GM19328 (cell line): ENCODE results near the gene NDUFA6.
A peak's percentile ranks its signal among the peaks of the same experiment; 100 is the strongest.
"Not testable (repeated sequence)": the region's sequence is repeated elsewhere in the genome, so short reads cannot be mapped to it uniquely, and the experiment has no call there.

Experiments
- ATAC-seq: cut with Tn5 transposase; IDR thresholded peaks from one replicate; pipeline ENCODE4 v1.9.1; 2021; ENCODE audit warnings: mild to moderate bottlenecking, moderate library complexity; ENCODE audit not compliant: unreplicated experiment

The NDUFA6 gene

DNA sequence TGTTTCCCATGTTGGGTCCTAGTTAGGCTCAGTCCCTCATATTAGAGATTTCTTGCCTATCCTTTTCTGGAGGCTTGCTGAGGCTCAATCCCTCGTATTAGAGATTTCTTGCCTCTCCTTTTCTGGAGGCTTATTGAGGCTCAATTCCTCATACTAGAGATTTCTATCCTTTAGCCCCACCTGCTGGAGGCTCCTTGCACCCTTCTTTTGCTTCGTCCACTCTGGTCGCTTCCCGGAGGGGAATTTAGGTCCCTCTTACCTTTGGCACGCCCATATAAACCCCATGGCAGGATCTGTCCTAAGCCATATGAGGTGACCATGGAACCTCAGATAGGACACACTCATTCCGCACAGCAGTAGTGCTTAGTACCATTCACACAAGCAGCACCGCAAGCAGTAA is 24.1 kb upstream of the NDUFA6 start:
- ATAC-seq = no peak

DNA sequence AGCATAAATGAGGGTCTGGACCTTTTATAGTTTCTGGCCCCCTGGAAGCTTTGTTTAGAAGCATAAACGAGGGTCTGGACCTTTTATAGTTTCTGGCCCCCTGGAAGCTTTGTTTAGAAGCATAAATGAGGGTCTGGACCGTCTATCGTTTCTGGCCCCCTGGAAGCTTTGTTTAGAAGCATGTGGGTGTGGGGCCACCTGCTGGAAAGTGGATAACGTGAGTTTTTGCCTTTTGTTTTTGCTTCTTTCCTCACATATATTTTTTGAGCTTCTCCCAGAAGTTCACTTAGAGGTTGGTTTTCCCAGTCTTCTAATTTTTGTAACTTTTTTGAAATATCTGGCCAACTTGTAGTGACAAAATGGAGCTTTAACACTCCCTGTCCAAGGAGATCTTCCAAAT is 22.2 kb upstream of the NDUFA6 start:
- not testable (repeated sequence) for ATAC-seq

DNA sequence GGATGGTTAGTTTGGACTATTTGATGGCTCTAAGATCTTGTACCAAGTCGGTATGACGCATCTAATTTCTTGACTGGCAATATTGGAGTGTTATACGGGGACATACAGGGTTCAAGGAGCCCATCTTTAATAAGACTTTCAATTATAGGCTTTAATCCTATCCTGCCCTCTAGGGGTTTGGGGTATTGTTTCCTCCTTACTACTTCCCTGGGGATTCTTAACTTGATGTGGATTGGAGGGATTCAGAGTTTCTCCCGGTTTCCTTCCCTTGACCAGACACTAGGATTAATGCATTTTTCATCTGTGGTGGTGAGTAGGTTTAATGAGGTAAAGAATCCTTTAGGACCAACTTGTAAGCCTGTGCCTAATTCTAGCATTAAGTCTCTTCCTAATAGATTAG is 21.2 kb upstream of the NDUFA6 start:
- no peak for ATAC-seq

DNA sequence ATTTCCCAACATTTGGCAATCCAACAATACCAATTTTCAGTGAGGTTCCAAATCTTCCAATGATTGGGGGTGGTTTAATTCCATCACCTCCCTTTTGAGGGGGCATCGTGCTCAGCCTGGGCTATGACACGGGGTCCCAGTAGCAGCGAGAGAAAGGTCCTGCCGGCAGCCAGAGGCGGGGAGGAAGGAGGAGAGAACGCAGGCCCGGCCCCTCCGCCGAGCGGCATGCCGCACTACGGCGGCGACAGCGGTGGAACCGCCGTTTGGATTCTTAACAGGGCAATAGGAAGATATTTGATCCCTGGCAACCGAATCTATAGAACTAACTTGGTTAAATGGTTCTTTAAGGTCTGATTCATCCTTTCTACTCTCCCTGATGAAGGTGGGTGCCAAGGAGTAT is 18.3 kb upstream of the NDUFA6 start:
- no peak for ATAC-seq

DNA sequence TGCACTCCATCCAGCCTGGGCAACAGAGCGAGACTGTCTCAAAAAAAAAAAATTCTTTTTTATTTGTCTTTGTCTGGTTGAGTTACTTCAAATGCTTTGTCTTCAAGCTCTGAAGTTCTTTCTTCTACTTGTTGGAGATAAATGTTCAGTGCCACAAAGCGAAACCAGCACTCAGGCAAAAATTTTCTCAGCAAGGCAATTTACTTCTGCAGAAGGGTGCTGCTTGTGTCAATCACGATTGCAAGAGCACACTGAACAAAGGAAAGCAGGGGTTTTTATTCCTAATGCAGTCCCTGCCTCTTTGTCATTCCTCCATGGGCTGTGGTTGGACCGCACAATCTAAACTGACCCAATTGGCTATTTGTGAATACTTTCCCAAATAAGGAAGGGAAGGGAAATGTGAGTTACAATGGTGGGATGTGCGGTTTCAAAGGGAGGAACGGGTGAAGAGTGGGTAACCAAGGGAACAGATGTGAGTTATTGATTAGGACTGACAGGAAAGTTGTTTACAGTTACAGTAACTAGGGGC is 13.8 kb upstream of the NDUFA6 start:
- ATAC-seq = not testable (repeated sequence)

DNA sequence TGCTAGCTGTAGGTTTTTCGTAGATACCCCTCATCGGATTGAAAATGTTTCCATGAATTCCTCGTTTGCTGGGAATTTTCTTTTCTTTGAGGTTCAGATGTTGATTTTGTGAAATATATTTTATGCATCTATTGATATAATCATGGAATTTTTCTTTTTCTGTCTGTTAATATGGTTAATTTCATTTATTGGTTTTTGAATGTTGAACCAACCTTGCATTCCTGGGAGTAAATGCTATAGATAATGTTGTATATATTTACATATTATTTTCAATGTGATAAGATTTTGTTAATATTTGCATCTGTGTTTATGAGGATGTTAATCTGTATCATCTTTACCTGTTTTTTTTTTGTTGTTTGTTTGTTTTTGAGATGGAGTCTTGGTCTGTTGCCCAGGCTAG is 10.6 kb upstream of the NDUFA6 start:
- ATAC-seq = no peak

DNA sequence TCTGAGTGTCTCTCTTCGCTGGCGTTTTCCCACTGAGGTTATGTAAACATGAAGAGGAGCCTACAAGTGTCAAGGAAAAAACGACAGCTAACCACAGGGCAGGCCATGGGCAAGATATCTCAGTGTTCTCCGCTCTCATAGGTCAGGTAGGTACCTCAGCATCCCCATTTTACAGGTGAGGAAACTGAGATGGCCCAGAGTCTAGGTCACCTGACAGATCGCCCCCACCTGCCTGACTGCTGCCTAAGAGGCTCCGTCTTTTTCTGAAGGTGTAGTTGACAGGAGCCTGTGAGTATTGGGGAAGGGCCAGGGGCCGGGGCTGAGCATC is 847 bp upstream of the NDUFA6 start:
- ATAC-seq = no peak

DNA sequence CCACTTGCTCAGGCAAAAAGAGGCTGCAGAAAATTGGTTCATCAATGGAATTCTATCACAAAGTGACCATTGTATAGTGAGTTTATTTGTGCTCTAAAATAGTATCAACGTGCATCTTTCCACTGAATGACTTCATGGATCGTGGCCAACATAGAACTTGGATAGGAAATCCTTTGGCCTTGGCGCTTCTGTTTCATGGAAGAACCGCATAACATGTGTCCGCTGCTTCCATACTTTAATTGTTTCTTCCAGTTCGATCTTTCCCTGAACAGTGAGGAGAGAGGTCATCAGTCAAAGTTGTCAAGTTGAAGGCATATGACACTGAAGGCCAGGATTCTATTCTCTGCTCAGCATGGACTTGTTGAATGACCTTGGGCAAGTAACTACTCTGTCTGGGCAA is 4.5 kb downstream of the NDUFA6 start:
- no peak for ATAC-seq

DNA sequence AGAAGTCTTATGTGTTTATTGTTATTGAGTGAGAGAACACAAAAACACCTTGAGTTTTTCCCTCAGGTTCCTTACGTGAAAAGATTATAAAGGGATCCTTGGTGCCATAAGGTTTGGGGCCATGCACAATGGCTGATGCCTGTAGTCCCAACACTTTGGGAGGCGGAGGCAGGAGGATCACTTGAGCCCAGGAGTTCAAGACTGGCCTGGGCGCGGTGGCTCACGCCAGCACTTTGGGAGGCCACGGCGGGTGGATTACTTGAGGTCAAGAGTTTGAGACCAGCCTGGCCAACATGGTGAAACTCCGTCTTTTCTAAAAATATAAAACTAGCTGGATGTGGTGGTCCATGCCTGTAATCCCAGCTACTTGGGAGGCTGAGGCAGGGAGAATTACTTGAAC is 5.7 kb downstream of the NDUFA6 start:
- no peak for ATAC-seq

DNA sequence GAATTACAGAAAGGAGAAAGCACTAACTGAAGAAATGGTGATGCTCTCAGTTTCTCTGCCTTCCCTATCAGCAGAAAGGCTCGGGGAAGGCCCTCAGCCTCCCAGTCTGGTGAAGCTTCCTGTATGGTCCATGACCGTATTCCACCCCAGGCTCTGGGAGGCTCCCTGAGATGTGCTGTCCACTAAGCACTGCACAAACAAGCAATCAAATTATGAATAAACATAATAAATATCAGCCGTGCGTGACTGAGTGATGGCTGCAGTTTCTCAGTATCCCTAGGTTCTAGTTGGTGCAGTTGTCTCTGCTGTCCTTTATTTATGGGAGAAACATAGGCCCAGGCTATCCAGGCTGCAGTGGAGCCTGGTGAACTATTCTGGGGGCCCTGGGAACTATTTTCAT is 7.5 kb downstream of the NDUFA6 start:
- ATAC-seq = no peak

DNA sequence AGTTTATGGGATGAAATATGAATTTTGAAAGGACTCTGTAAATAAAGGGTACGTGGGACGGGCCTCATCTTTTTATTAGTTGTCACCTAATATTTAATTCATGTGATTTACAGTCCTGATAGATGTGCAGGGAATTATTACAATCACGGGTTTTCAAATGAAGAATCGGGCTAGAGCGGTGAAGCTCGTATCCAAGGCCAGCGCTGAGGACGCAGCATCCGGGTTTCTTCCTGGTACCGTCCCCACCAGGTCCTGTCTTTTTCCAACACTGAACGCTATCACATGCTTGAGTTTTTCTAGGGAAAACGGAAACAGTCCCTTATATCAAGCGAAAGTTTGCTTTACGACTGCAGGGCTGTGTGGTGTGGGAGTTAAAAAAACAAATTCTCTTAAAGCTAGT is 10.3 kb downstream of the NDUFA6 start:
- ATAC-seq = no peak

DNA sequence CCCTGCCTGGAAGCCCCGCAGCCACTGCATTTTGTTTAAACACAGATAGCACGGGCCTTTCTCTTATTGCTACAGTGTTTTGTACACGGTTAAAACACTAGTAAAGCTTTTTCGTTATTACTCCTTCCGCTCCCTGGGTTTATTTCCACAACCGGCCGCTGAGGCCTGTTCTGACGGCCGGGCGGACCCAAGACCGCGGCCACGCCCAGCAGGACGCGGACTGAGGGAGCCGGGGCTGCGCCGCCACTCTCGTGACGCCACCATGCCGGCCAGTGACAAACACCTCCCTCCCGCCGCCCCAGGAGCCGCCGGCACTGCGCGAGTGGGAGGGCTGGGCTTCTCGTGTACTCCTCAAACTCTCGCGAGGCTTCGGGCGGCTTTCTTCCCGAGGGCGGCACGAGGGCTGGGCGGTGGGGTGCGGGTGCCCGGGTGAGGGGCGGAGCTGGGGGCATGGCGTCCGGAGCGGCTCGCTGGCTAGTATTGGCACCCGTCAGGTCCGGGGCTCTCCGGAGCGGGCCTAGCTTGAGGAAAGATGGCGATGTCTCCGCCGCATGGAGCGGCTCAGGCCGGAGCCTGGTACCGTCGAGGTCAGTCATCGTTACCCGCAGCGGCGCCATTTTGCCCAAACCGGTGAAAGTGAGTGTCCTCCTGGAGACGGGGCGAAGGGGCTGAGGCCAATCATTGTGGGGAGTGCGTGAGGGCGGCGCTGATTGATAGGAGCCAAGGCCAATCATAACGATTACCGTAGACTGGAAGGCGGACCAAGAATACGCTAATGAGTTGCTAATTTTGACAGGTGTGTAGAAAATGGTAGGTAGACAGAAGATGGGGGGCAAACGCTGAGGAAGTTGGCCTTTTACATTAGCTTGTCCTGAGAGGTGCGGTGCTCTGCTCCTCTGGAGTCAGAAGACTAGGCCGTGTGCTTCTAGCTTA is 11.0 kb downstream of the NDUFA6 start, which contains the start of gene SMDT1:
SMDT1 (plus strand) TSS at position 382 of the 933 bp plus-strand sequence; CDS start at position 451, 69 bp downstream.
- peak; percentile 78 for ATAC-seq

DNA sequence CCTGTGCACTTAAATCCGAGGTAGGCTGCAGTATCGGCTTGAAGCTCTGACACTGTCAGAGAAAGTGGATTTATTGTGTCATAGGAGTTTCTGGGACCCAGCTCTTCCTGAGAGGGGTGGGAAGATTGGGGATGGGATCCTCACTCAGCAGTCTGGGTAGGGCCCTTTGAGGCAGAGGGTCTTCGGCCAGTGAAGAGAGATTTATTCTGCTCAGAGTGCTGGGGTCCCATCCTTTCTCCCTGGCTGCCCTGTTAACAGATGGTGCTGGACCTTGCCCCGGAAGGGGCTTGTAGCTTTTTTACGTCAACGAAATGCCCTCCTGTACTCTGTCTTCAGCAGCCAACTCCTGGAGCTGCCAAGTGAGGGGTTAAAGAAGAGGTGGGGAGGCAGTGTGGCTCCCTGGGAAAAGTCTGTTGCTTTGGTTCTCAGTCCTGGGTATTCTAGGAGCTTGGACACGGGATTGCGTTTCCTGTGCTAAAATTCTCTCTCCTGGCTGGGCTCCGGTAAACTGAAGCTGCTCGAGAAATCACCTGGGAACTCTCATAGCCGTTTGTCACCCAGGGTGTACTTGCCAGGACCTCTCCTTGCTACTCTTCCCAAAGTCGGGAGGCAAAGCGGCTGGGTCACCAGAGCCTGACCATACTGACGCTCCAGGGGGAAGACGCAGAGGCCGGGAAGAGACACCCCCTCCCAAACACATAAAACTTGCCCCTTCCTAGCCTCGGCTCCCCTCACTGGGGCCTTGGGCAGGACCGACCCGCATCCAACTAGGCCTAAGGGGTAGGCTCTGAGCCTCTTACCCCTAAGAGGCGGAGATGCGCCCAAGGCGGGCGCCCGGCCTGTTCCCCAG is 11.9 kb downstream of the NDUFA6 start:
- ATAC-seq = peak; percentile 12

DNA sequence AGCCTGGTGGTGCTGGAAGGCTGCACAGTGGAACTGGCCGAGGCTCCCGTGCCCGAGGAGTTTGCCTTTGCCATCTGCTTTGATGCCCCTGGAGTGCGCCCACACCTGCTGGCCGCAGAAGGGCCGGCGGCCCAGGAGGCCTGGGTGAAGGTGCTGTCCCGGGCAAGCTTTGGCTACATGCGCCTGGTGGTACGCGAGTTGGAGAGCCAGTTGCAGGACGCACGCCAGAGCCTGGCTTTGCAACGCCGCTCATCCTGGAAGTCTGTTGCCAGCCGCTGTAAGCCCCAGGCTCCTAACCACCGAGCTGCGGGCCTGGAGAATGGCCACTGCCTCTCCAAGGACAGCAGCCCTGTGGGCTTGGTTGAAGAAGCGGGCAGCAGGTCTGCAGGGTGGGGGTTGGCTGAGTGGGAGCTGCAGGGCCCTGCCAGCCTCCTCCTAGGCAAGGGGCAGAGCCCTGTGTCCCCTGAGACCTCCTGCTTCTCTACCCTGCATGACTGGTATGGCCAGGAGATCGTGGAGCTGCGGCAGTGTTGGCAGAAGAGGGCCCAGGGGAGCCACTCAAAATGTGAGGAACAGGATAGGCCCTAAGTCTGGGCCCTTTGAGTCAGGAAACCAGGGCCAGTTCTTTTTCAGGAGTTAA is 13.0 kb downstream of the NDUFA6 start:
- no peak for ATAC-seq

DNA sequence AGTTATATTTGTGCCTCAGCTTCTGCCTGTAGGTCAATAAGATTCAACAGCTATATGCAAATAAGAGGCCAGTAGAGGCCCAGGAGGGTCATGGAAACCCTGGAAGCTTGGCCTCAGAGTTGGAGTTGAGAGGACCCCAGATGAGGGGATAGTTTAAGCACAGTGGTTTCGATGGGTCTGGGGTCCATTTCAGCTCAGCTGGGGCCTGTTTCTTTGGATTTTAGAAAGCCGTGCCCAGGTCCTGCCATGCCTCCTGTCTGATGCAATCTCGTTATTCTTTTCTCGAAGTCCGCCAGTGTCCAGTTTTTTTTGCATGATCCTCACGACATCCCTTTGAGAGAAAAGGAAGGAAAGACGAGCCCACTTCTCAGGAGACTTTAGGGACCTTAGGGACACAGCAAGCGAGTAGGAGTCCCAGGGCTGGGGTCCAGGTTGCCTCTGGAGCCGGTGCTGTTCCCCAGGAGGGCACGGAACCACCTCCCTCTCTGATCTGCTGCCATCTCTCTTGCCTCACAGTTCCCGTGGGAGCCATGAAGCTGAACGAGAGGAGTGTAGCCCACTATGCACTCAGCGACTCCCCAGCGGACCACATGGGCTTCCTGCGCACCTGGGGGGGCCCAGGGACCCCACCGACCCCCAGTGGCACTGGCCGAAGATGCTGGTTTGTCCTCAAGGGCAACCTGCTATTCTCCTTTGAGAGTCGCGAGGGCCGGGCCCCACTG is 13.6 kb downstream of the NDUFA6 start:
- ATAC-seq = no peak

DNA sequence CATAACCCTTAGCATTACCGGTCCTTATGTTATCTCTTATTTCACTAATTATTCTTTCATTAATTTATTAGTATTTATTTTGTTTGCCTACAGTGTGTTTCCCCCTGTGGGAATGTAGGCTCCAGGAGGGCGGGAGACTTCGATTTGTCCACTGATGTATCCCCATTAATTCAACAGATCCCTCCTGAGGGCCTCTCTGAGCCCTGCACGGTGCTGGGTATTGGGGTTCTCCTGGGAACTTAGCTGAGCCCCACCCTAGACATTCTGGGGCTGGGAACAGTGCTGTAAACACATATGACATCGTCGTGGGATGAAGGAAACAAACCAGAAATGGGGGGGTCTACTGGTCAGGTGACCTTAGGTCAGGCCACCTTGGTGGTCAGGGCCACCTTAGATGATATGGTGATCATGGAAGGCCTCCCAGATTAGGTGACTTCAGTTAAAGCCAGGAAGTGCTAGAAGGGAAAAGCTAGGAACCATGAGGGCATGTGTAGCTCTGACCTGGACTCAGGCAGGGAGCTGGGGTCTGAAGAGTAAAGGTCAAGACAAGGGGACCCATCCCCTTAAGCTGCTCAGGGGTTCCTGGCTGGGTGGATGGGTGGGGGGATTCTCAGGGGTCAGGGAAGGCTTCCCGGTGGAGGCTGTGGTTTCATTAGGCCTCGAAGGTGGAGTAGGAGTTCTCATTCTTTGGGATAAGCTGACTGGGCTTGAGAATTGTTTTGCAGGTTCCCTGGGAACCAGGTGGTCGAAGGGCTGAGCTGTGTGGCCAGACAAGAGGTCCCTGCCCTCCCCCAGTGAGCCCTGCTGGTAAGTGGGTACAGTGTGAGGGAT is 15.5 kb downstream of the NDUFA6 start:
- no peak for ATAC-seq

DNA sequence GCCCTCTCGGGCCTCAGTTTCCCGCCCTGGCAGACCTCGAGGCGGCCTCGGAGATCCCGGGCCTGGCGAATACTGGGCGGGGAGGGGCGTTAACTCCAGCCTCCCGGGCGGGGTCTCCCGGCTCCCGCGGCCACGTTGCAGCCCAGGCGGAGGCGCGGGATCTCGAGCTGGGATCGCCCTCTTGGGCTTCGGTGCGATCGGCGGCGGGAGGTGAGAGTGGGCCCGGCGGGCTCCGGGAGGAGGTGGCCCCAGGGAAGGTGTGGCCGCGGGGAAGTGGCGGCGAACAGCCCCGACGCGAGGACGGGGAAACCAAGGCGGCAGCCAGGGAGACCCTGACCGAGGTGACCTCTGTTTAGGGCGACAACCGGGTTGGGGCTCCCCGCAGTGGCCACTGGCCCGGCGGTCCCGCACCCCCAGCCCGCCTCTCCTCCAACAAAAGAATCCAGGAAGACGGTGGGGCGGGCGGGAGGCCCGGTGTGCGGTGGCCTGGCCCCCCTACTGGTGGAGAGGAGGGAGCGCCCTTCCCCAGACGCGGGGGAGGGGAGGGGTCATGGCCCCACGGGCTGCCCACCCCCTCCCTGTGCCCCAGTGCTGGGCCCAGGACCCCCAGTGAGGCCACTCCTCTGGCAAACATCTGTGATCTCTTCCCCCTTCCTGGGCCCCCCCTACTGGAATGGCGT is 16.3 kb downstream of the NDUFA6 start, which contains the start of gene PHETA2:
PHETA2 (plus strand) TSS at position 117 of the 680 bp plus-strand sequence. CDS start 3,046 bp downstream, outside the sequence.
- ATAC-seq = no peak

DNA sequence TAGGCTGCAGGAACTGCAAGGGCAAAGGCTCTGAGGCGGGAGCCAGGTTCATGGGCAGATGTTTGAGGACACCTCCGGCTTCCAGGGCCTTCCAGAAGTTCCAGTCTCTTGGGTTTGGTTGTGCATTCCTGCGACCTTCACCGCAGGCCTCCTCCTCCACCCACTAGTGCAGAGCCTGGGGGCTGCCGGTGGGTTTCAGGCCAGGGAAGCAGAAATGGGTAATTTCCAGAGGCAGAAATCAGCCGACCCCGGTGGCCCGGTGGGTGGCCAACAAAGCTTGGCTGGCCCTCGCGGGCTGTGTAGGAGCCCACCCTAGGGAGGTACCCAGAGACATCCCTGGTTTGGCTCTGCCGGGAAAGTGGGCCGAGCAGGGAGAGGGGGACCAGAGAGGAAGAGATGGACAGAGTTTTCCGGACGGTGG is 16.9 kb downstream of the NDUFA6 start:
- ATAC-seq = no peak
